Ovary (tissue), 9 donors: Measurements from ENCODE around the gene WNT2. TPM values are rescaled to one million over a fixed set of nuclear protein-coding genes. Genes with fewer than 3 reads are reported as not detected.
A peak's percentile ranks its signal among the peaks of the same experiment; 100 is the strongest.

Experiments used
- DNase-seq, 5 donors: peaks; one replicate each; pipeline ENCODE4 v3.0.0-alpha.2; 2019 to 2020
- H3K27ac ChIP-seq, 2 donors: fragments of 200-600 bp; one replicate each; pipeline versions ENCODE4 v1.5.1 to v1.8.0; 2019 to 2022
- H3K27me3 ChIP-seq: fragments of 200-600 bp; one replicate; pipeline ENCODE4 v1.8.0; 2022
- H3K36me3 ChIP-seq: fragments of 200-600 bp; sonication (generic); one replicate; pipeline ENCODE4 v1.5.1; 2019
- H3K4me1 ChIP-seq: one replicate; pipeline ENCODE4 v1.8.1; 2013; ENCODE audit warnings: mild to moderate bottlenecking, moderate library complexity; ENCODE audit not compliant: insufficient read depth
- H3K4me3 ChIP-seq: fragments of 200-600 bp; sonication (generic); one replicate; pipeline ENCODE4 v1.5.1; 2017
- H3K9me3 ChIP-seq, 2 donors: fragments of 200-600 bp in 1 of 2; sonication (generic) in 1 of 2; one replicate each; pipeline versions ENCODE4 v1.5.1 to v1.8.1; 2013 to 2019; ENCODE audit warnings: mild to moderate bottlenecking in 1 of 2, moderate library complexity in 1 of 2
- CTCF ChIP-seq, 3 donors: fragments of 450-650 bp in 2 of 3; fragments of 200-600 bp in 1 of 3; IDR thresholded peaks; one replicate each; pipeline versions ENCODE4 v1.5.1 to v1.8.0; 2016 to 2022; ENCODE audit warnings: antibody characterized with exemption in 3 of 3, mild to moderate bottlenecking in 1 of 3
- EP300 ChIP-seq: sonication (generic); formaldehyde crosslinking; IDR thresholded peaks from one replicate; pipeline ENCODE4 v1.6.1; 2017; ENCODE audit warnings: antibody characterized with exemption
- POLR2A ChIP-seq: fragments of 450-650 bp; IDR thresholded peaks from one replicate; pipeline ENCODE4 v1.6.1; 2017; ENCODE audit warnings: antibody characterized with exemption, mild to moderate bottlenecking, moderate library complexity
- WGBS, 3 donors: extraction: QIAGEN DNeasy Blood & Tissue Kit in 1 of 3; methylation state at CpG; one replicate each; pipeline versions ENCODE4 v1.1.5 to v1.1.7; 2013 to 2017; 5-methylcytosine and 5-hydroxymethylcytosine counted together
- intact Hi-C, 4 donors: fragments of 100-400 bp; cut with DNase I; formaldehyde crosslinking; loops; one replicate each; pipeline versions ENCODE4 v1.11.0 to v1.15.1; 2022 to 2023
- polyA plus RNA-seq, 2 donors: library from polyadenylated mRNA; stranded (reverse); fragments of 200-250 nt in 1 of 2; fragments of 350-450 nt in 1 of 2; fragmentation: Illumina TruSeq in 1 of 2; extraction: RNeasy Lipid Tissue Mini Kit (QIAGEN cat#74804) in 1 of 2; gene quantifications; one replicate each; pipeline ENCODE4 v1.2.3, GENCODE V29; 2013 to 2014
- total RNA-seq, 7 donors: library from RNA; depleted of rRNA in 2 of 7; stranded (reverse); fragments of >200 nt in 2 of 7; fragmentation: NEBNext Ultra II Directional in 3 of 7; extraction: Animal tissue kit (Norgen Biotek cat#: 25700) in 3 of 7; gene quantifications; one replicate each; pipeline versions ENCODE4 v1.1.0 to v1.2.4, GENCODE V29; 2016 to 2023
- donor health status: DM: no; HTN: no; CAD: no; lungs with moderate emphysema.
- donor health status: DM: no; HTN: no; CAD: no.
- donor health status: Bipolar disorder and iron deficiency.
- donor health status: DM: yes; HTN: yes; CAD: no.
- donor health status: DM: no; HTN: no; CAD: no.
- donor health status: DM: yes; HTN: yes; CAD: no.

The WNT2 gene
- total and polyA plus RNA-seq, 9 donors, result 0.17 to 2.1 (median 0.45) TPM; not detected in 2

GRCh38 chr7:117279931-117280557 lies 42.8 kb downstream of the WNT2 start:
- H3K27ac ChIP-seq, result no peak overlapping the region
- no peaks in the 10 kb centered on the region for H3K27me3 ChIP-seq
- no peak overlapping the region for H3K4me3 ChIP-seq
- no peaks in the 10 kb centered on the region for H3K4me1 ChIP-seq
- intact Hi-C loops, result no loop called here
- peak in 1 of 5 donors; percentile 23 for DNase-seq
- H3K9me3 ChIP-seq, result no peaks in the 10 kb centered on the region
- H3K36me3 ChIP-seq, result no peaks in the 10 kb centered on the region
- no peak for TF ChIP-seq CTCF (IDR thresholded peaks at IDR 0.05)
- no peak for TF ChIP-seq EP300
- TF ChIP-seq POLR2A, result no peak
- 60 to 71% (median 61%) methylated on average over 12 of the region's 12 CpGs for WGBS, 3 donors

GRCh38 chr7:117279203-117279602 lies 43.7 kb downstream of the WNT2 start:
- Histone ChIP-seq H3K27me3 (no peaks in the 10 kb centered on the region), H3K36me3 (no peaks in the 10 kb centered on the region), H3K4me3 (no peak overlapping the region), H3K27ac (no peak overlapping the region), H3K4me1 (no peaks in the 10 kb centered on the region), H3K9me3 (no peaks in the 10 kb centered on the region)
- TF ChIP-seq CTCF (IDR thresholded peaks at IDR 0.05), result no peak
- no peak for TF ChIP-seq EP300
- no peak for TF ChIP-seq POLR2A
- intact Hi-C loops, result no loop called here
- DNase-seq, result no peak
- WGBS, 3 donors, result 89 to 94% (median 92%) methylated on average over 2 of the region's 2 CpGs

- H3K36me3 ChIP-seq, result no peaks in the 10 kb centered on the region
- no peak overlapping the region for H3K27ac ChIP-seq
- WGBS, 3 donors, result 95% methylated on average over 10 of the region's 10 CpGs
- H3K27me3 ChIP-seq, result no peaks in the 10 kb centered on the region
- no peak for TF ChIP-seq CTCF (IDR thresholded peaks at IDR 0.05)
- TF ChIP-seq POLR2A, result no peak
- no peak for TF ChIP-seq EP300
- no peaks in the 10 kb centered on the region for H3K4me1 ChIP-seq
- intact Hi-C loops, result no loop called here
- no peak for DNase-seq
- no peak overlapping the region for H3K4me3 ChIP-seq
- no peaks in the 10 kb centered on the region for H3K9me3 ChIP-seq
These were observed 44.8 kb downstream of the WNT2 start for GRCh38 chr7:117278040-117278439.

GRCh38 chr7:117277576-117277975 lies 45.3 kb downstream of the WNT2 start:
- no peak overlapping the region for H3K4me3 ChIP-seq
- DNase-seq, result no peak
- H3K27ac ChIP-seq, result no peak overlapping the region
- H3K9me3 ChIP-seq, result no peaks in the 10 kb centered on the region
- no peaks in the 10 kb centered on the region for H3K27me3 ChIP-seq
- no peaks in the 10 kb centered on the region for H3K4me1 ChIP-seq
- H3K36me3 ChIP-seq, result no peaks in the 10 kb centered on the region
- 74 to 79% (median 77%) methylated on average over 3 of the region's 3 CpGs for WGBS, 3 donors
- TF ChIP-seq POLR2A (no peak), EP300 (no peak), CTCF (IDR thresholded peaks at IDR 0.05) (no peak)
- intact Hi-C loops, result no loop called here
